ENCODE measurements around the gene NARS2. TPM values are rescaled to one million over a fixed set of nuclear protein-coding genes. Genes with fewer than 3 reads are reported as not detected.
A peak's percentile ranks its signal among the peaks of the same experiment; 100 is the strongest.

NARS2 gene
- total RNA-seq, 1 donor from 2014 or later, result 28.2 TPM

GRCh38 chr11:78400116-78400515 lies 174.5 kb downstream of the NARS2 start:
- Mint-ChIP-seq H3K4me3 (no peak overlapping the region), H3K27me3 (ENCODE audit: low read depth) (no peaks in the 10 kb centered on the region), H3K4me1 (peaks cover 22% of the 10 kb centered on the region), H3K36me3 (ENCODE audit: low read depth) (peaks cover 11% of the 10 kb centered on the region), H3K27ac (ENCODE audit: unreplicated experiment) (peak overlapping the region; percentile 30), H3K9me3 (peaks cover 3% of the 10 kb centered on the region)
- no peak for DNase-seq (ENCODE audit: low read depth, low spot score)
- no peak for TF ChIP-seq CTCF (conservative IDR thresholded peaks at IDR 0.05)

GRCh38 chr11:78399136-78399535 lies 175.5 kb downstream of the NARS2 start:
- TF ChIP-seq CTCF (conservative IDR thresholded peaks at IDR 0.05), result no peak
- Mint-ChIP-seq H3K9me3 (no peaks in the 10 kb centered on the region), H3K27me3 (ENCODE audit: low read depth) (no peaks in the 10 kb centered on the region), H3K36me3 (ENCODE audit: low read depth) (peaks cover 7% of the 10 kb centered on the region), H3K4me3 (no peak overlapping the region), H3K27ac (ENCODE audit: unreplicated experiment) (no peak overlapping the region), H3K4me1 (peaks cover 22% of the 10 kb centered on the region)
- no peak for DNase-seq (ENCODE audit: low read depth, low spot score)

- H3K27ac Mint-ChIP-seq (ENCODE audit: unreplicated experiment), result no peak overlapping the region
- DNase-seq (ENCODE audit: low read depth, low spot score), result no peak
- no peak for TF ChIP-seq CTCF (conservative IDR thresholded peaks at IDR 0.05)
- no peaks in the 10 kb centered on the region for H3K27me3 Mint-ChIP-seq (ENCODE audit: low read depth)
- no peaks in the 10 kb centered on the region for H3K9me3 Mint-ChIP-seq
- H3K4me1 Mint-ChIP-seq, result peaks cover 19% of the 10 kb centered on the region
- H3K36me3 Mint-ChIP-seq (ENCODE audit: low read depth), result peaks cover 4% of the 10 kb centered on the region
- H3K4me3 Mint-ChIP-seq, result no peak overlapping the region
These were observed 175.9 kb downstream of the NARS2 start for GRCh38 chr11:78398715-78399114.

GRCh38 chr11:78397398-78397797 lies 177.3 kb downstream of the NARS2 start:
- no peak overlapping the region for H3K4me3 Mint-ChIP-seq
- H3K36me3 Mint-ChIP-seq (ENCODE audit: low read depth), result no peaks in the 10 kb centered on the region
- DNase-seq (ENCODE audit: low read depth, low spot score), result no peak
- no peaks in the 10 kb centered on the region for H3K9me3 Mint-ChIP-seq
- H3K27ac Mint-ChIP-seq (ENCODE audit: unreplicated experiment), result no peak overlapping the region
- H3K4me1 Mint-ChIP-seq, result peaks cover 28% of the 10 kb centered on the region
- H3K27me3 Mint-ChIP-seq (ENCODE audit: low read depth), result no peaks in the 10 kb centered on the region
- TF ChIP-seq CTCF (conservative IDR thresholded peaks at IDR 0.05), result no peak

- no peak overlapping the region for H3K27ac Mint-ChIP-seq (ENCODE audit: unreplicated experiment)
- no peaks in the 10 kb centered on the region for H3K36me3 Mint-ChIP-seq (ENCODE audit: low read depth)
- no peak for DNase-seq (ENCODE audit: low read depth, low spot score)
- TF ChIP-seq CTCF (conservative IDR thresholded peaks at IDR 0.05), result no peak
- peaks cover under 1% of the 10 kb centered on the region for H3K9me3 Mint-ChIP-seq
- no peaks in the 10 kb centered on the region for H3K27me3 Mint-ChIP-seq (ENCODE audit: low read depth)
- peaks cover 24% of the 10 kb centered on the region for H3K4me1 Mint-ChIP-seq
- H3K4me3 Mint-ChIP-seq, result no peak overlapping the region
These were observed 179.1 kb downstream of the NARS2 start for GRCh38 chr11:78395597-78395996.

- Mint-ChIP-seq H3K27ac (ENCODE audit: unreplicated experiment) (no peak overlapping the region), H3K4me1 (peaks cover 20% of the 10 kb centered on the region), H3K36me3 (ENCODE audit: low read depth) (peaks cover 3% of the 10 kb centered on the region), H3K4me3 (no peak overlapping the region), H3K27me3 (ENCODE audit: low read depth) (no peaks in the 10 kb centered on the region), H3K9me3 (peaks cover 2% of the 10 kb centered on the region)
- no peak for DNase-seq (ENCODE audit: low read depth, low spot score)
- TF ChIP-seq CTCF (conservative IDR thresholded peaks at IDR 0.05), result no peak
These were observed 181.8 kb downstream of the NARS2 start for GRCh38 chr11:78392854-78393253.
